CD4-positive, alpha-beta T cell treated with Interleukin-6 at 100 ng/mL for 8 hours (primary cell): ENCODE measurements around the gene SPINT1.
A peak's percentile ranks its signal among the peaks of the same experiment; 100 is the strongest.

Experiments
- DNase-seq: peaks from one replicate; pipeline ENCODE4 v3.0.0-alpha.2; 2020; ENCODE audit warnings: mixed read lengths, low spot score

SPINT1 gene

DNA sequence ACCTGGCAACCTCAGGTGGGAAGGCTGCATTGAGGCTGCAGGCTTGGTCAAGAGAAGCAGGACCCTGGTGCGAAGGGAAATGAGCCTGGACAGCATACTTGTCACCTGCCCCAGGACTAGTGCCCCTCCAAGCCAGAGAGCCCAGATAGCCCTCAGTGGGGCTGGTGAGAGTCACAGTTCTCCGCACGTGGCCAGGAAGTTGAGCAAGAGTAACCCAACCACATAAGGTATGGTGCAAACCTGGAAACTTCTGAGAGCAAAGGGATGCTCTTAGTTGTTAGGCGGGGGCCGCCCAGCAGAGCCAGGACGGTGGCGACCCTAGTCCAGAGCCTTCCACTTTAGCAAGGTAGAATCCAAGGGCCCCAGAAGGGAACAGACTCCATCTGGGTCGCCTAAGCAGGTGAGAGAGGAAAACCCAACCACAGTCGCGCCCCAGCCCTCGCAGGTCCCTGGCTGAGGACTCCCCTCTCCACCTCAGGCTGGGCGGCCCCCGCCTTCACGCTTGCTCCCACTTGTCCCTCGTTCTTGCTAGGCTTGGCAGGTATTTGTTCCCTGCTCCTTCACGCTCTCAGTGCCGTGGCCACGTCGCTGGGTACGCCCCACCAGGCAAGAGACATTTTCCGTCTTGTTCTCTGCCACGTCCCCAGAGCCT is 49.3 kb downstream of the SPINT1 start:
- no peak for DNase-seq

DNA sequence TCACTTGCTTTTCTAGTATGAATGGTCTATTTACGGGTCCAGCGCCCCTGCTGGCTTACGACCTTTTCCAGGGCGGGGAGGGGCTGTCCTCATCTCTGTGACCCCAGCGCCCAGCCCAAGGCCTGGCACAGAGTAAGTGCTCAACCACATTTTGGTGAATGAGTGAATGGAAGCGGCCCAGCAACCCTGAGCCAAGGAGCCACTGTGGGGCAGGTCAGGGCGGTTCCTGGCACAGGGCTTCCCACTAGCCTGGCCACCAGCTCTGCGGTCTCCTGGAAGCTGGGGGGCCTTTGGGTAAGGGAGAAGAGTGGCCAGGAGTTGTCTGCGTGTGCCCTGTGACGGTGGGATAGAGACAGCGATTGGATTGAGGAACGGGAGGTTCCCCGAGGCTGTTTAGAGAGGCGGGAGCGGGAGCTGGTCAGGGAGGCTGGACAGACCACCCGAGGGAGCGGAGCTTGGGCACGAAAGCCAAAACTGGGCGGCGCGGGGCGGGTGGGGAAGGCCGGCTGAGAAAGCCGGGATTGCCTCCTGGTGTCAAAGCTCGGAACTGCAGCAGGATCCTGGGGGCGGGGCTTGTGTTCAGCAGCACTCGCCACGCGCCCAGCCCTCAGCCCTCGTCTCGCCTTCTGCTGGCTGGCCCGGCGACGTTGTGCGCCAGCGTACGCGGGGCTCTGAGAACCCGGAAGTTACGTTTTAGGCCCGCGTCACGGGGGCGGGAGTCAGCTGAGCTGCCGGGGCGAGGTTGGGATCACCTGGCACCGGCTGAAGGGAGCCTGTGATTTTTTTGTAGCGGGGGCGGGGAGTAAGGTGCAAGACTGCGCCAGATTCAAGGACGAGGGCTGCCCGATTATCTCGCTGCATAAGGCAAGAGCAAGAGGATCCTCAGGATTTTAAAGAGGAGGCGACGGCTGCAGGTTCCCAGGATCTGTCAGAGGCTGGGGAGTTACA is 50.2 kb downstream of the SPINT1 start, which contains the start of gene VPS18:
TSS of gene VPS18 (plus strand) at position 718 of the 948 bp plus-strand sequence. CDS start 319 bp downstream, outside the sequence.
- DNase-seq: peak; percentile 97

DNA sequence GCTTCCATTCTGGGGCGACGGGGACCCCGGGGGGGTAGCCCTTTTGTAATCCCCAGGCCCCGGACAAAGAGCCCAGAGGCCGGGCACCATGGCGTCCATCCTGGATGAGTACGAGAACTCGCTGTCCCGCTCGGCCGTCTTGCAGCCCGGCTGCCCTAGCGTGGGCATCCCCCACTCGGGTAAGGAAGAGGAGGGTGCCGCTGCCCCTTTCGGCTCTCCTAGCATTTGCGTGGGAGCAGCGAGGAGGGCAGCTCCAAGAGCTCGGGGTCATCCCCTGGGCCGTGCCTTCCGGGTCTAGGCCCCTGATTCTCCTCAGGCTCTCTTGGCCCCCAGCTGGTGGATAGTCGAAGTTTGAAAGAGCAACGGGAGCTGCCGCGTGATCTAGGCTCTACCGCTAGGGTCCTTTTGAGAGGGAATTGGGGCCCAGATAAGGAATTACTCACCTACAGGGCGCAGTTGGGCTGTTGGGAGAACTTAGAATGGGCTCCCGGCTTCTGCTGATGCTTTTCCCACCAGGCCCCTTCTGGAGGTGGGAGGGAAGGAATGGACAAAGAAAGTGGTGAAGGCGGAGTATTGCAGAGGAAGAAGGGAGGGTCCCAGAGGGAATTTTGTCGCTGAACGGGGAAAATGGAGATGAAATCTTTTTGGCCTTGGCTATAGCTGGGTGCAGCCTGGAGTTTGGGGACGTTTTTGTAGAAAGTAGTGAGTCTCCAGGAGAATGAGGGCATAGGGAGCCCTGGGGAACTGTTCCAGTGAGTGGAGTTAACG is 51.0 kb downstream of the SPINT1 start:
- peak; percentile 34 for DNase-seq

DNA sequence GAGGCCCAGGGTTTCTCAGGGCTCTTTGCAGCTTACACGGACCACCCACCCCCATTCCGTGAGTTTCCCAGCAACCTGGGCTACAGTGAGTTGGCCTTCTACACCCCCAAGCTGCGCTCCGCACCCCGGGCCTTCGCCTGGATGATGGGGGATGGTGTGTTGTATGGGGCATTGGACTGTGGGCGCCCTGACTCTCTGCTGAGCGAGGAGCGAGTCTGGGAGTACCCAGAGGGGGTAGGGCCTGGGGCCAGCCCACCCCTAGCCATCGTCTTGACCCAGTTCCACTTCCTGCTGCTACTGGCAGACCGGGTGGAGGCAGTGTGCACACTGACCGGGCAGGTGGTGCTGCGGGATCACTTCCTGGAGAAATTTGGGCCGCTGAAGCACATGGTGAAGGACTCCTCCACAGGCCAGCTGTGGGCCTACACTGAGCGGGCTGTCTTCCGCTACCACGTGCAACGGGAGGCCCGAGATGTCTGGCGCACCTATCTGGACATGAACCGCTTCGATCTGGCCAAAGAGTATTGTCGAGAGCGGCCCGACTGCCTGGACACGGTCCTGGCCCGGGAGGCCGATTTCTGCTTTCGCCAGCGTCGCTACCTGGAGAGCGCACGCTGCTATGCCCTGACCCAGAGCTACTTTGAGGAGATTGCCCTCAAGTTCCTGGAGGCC is 55.8 kb downstream of the SPINT1 start:
- DNase-seq: no peak

DNA sequence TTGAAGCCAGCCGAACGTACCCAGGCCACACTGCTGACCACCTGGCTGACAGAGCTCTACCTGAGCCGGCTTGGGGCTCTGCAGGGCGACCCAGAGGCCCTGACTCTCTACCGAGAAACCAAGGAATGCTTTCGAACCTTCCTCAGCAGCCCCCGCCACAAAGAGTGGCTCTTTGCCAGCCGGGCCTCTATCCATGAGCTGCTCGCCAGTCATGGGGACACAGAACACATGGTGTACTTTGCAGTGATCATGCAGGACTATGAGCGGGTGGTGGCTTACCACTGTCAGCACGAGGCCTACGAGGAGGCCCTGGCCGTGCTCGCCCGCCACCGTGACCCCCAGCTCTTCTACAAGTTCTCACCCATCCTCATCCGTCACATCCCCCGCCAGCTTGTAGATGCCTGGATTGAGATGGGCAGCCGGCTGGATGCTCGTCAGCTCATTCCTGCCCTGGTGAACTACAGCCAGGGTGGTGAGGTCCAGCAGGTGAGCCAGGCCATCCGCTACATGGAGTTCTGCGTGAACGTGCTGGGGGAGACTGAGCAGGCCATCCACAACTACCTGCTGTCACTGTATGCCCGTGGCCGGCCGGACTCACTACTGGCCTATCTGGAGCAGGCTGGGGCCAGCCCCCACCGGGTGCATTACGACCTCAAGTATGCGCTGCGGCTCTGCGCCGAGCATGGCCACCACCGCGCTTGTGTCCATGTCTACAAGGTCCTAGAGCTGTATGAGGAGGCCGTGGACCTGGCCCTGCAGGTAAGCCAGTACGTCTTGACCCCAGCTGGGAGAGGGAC is 56.6 kb downstream of the SPINT1 start:
- DNase-seq: no peak

DNA sequence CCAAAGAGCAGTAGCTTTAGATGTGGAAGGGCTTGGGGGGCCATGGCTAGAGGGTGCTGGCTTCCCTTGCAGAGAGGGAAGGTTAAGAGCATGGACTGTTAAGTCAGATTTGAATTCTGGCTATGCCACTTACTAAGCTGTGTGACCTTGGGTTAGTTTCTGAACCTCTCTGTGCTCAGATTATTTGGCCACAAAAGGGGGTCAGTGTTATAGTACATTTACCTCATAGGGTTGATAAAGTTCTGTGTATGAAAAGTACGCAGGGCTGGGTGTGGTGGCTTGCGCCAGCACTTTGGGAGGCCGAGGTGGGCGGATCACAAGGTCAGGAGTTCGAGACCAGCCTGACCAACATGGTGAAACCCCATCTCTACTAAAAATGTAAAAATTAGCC is 57.2 kb downstream of the SPINT1 start:
- DNase-seq: no peak

DNA sequence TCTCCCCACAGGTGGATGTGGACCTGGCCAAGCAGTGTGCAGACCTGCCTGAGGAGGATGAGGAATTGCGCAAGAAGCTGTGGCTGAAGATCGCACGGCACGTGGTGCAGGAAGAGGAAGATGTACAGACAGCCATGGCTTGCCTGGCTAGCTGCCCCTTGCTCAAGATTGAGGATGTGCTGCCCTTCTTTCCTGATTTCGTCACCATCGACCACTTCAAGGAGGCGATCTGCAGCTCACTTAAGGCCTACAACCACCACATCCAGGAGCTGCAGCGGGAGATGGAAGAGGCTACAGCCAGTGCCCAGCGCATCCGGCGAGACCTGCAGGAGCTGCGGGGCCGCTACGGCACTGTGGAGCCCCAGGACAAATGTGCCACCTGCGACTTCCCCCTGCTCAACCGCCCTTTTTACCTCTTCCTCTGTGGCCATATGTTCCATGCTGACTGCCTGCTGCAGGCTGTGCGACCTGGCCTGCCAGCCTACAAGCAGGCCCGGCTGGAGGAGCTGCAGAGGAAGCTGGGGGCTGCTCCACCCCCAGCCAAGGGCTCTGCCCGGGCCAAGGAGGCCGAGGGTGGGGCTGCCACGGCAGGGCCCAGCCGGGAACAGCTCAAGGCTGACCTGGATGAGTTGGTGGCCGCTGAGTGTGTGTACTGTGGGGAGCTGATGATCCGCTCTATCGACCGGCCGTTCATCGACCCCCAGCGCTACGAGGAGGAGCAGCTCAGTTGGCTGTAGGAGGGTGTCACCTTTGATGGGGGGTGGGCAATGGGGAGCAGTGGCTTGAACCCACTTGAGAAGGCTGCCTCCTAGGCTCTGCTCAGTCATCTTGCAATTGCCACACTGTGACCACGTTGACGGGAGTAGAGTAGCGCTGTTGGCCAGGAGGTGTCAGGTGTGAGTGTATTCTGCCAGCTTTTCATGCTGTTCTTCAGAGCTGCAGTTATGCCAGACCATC is 59.0 kb downstream of the SPINT1 start:
- no peak for DNase-seq

DNA sequence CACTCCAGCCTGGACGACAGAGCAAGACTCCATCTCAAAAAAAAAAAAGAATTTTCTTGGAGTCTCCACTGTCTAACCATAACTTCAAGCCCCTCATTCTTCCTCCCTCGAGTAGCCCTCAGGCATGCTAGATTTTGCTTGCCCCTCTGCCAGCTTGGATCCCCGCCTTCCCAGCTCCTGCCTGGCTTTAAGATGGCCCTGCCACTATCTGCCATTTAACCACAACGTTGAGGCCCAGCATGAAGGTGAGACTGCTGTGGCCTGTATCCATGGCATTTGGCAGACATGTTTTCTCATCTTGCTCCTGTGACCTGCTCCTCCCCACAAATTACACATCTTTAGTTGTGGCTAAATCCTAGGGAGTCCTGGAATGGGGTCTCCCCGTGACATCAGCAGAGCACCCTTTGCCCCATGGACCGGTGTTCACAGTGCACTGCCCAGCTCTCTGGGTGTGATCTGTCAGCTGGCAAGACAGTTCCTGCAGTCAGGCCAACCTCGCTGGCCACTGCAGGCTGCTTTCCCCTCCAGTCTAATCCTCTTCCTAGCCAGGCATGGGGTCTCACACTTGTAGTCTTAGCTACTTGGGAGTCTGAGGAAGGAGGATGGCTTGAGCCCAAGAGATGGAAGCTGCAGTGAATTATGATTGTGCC is 60.8 kb downstream of the SPINT1 start:
- DNase-seq: no peak

DNA sequence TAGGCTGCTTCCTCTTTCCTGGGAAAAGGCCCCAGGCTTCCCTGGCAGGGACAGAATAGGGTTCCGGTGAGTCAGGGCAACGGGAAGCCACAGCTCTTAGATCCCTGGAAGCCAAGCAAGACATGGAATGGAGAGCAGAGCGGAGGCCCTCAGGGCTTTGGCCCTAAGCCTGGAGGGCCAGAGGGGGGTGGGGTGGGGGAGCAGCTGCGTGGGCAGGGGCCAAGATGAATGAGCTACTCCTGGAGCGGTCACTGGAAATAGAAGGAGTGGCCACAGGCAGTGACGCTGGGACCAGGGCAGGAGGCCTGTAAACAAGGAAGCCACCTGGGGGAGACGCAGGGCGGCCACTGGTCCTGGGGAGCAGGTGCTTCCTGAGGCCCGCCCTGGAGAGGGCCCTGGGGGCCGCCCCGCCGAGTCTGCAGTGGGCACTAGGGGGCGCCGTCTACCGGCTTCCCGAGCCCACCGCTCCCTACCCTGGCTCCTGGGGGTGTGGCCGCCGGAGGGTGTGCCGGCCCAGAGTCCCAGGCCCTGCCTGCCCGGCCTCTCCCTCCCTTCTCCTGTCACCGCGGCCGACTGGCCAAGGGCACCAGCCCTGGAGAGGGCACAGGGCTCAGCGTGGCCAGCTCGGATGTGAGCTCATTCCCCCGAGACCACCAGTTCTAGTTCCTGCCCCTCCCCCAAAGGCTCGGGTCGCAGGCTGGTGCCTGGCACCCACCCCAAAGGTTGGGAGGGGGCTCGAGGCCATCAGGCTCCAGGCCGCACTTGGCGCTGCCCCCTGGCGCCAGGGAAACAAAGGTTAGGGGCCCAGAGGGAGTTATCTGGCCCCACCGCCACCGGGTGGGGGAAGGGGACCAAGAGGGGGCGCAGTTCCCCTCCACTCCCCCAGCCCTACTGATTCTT is 62.5 kb downstream of the SPINT1 start:
- peak; percentile 67 for DNase-seq

DNA sequence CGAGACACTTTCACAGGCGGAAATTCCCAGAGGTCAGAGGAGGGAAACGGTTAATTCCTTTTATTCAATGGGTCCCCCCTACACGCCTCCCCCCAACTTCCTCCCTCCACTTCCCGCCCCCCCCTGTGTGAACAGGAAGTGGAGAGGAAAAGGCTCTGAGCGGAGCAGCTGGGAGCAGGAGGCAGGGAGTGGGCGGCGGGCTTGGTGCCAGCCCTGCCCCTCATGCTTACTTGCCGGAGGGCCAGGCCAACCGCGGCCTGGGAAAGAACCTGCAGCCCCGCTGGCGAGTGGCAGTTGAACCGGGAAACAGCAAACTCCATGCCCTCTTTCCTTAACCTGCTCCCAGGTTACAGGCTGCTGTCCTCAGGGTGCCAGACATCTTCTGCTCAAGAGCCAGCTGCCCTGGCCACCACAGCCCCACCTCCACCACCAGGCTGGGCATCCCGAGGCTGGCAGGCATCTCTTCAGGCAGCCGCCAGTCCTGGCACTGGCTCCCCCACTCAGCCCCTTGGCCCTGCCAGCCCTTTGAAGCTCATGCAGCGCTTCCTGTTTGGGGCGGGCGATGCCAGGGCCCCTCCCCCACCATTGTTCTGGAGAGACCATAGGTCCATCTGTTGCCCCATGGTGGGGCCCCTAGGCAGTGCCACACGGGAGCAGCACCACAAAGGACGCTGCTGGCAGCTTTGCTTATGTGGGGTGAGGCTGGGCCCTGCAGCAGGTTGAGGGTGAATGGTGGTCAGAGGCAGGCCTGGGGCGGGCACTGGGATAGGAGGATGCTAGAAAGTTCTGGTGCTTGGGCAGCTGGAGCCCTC is 63.3 kb downstream of the SPINT1 start:
- DNase-seq: peak; percentile 63
